ENCODE measurements around the gene INHBA.

The INHBA gene

GRCh38 chr7:41696323-41696916, 6.5 kb downstream of the INHBA start:
- Histone ChIP-seq H3K27me3 (ENCODE audit: insufficient read depth, low read depth, severe bottlenecking) (peaks cover 79% of the 10 kb centered on the region), H3K36me3 (no peaks in the 10 kb centered on the region), H3K9me3 (ENCODE audit: severe bottlenecking) (no peaks in the 10 kb centered on the region), H3K4me3 (ENCODE audit: low read depth, low read length) (no peak overlapping the region), H3K27ac (no peak overlapping the region)
- peak; percentile 56 for DNase-seq
- TF ChIP-seq CTCF (IDR thresholded peaks at IDR 0.05; ENCODE audit: low read depth, low read length): peak; percentile 73

- Histone ChIP-seq H3K4me3 (ENCODE audit: low read depth, low read length) (no peak overlapping the region), H3K27ac (no peak overlapping the region), H3K9me3 (ENCODE audit: severe bottlenecking) (no peaks in the 10 kb centered on the region), H3K36me3 (no peaks in the 10 kb centered on the region), H3K27me3 (ENCODE audit: insufficient read depth, low read depth, severe bottlenecking) (peaks cover 79% of the 10 kb centered on the region)
- no peak for TF ChIP-seq CTCF (IDR thresholded peaks at IDR 0.05; ENCODE audit: low read depth, low read length)
- no peak for DNase-seq
Measured at GRCh38 chr7:41695661-41696322, 7.1 kb downstream of the INHBA start.

- Histone ChIP-seq H3K9me3 (ENCODE audit: severe bottlenecking) (no peaks in the 10 kb centered on the region), H3K4me3 (ENCODE audit: low read depth, low read length) (no peak overlapping the region), H3K36me3 (no peaks in the 10 kb centered on the region), H3K27me3 (ENCODE audit: insufficient read depth, low read depth, severe bottlenecking) (peaks cover 87% of the 10 kb centered on the region), H3K27ac (no peak overlapping the region)
- no peak for DNase-seq
- TF ChIP-seq CTCF (IDR thresholded peaks at IDR 0.05; ENCODE audit: low read depth, low read length): no peak
Measured at GRCh38 chr7:41694495-41694894, 8.4 kb downstream of the INHBA start.

GRCh38 chr7:41693150-41693997, 9.5 kb downstream of the INHBA start:
- no peak for TF ChIP-seq CTCF (IDR thresholded peaks at IDR 0.05; ENCODE audit: low read depth, low read length)

GRCh38 chr7:41692251-41692650, 10.6 kb downstream of the INHBA start:
- Histone ChIP-seq H3K27ac (no peak overlapping the region), H3K9me3 (ENCODE audit: severe bottlenecking) (no peaks in the 10 kb centered on the region), H3K36me3 (no peaks in the 10 kb centered on the region), H3K27me3 (ENCODE audit: insufficient read depth, low read depth, severe bottlenecking) (peaks cover 78% of the 10 kb centered on the region), H3K4me3 (ENCODE audit: low read depth, low read length) (no peak overlapping the region)
- DNase-seq: no peak
- no peak for TF ChIP-seq CTCF (IDR thresholded peaks at IDR 0.05; ENCODE audit: low read depth, low read length)

More at GRCh38 chr7:41693150-41693997, 9.5 kb downstream of the INHBA start:
- DNase-seq: no peak
- Histone ChIP-seq H3K9me3 (ENCODE audit: severe bottlenecking) (no peaks in the 10 kb centered on the region), H3K4me3 (ENCODE audit: low read depth, low read length) (no peak overlapping the region), H3K27ac (no peak overlapping the region), H3K27me3 (ENCODE audit: insufficient read depth, low read depth, severe bottlenecking) (peaks cover 81% of the 10 kb centered on the region), H3K36me3 (no peaks in the 10 kb centered on the region)

Data from WERI-Rb-1 (cell line).